ENCODE results near the gene SLC46A3. TPM values are rescaled to one million over a fixed set of nuclear protein-coding genes. Genes with fewer than 3 reads are reported as not detected.
A peak's percentile ranks its signal among the peaks of the same experiment; 100 is the strongest.
"Not testable (repeated sequence)": the region's sequence is repeated elsewhere in the genome, so short reads cannot be mapped to it uniquely, and the experiment has no call there.

The SLC46A3 gene
- total RNA-seq, 1 experiment from 2014 or later, result 0.94 TPM

DNA sequence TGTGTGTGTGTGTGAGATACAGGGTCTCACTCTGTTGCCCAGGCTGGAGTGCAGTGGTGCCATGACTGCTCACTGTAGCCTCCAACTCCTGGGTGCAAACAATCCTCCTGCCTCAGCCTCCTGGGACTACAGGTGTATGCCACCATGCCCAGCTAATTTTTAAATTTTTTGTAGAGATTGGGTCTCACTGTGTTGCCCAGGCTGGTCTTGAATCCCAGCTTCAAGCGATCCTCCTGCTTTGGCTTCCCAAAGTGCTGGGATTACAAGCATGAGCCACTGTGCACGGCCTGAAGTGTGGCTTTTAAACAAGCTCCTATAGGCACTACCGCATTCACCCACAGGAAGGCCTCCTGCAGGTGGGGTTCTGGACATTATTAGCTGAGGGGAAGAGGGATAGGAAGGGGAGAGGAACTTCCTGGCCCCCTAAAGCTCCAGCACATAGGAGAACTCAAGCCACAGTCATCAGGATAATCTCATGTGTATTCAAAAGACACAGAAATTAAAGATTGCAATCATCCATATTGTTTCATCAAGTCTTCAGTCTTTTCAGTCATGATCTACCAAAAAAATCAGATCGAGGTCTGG, 24.8 kb upstream of the SLC46A3 start:
- Histone ChIP-seq H3K36me3 (replicated peaks; ENCODE audit: control insufficient read depth, insufficient read depth, low read length) (no peaks in the 10 kb centered on the region), H3K4me3 (ENCODE audit: insufficient read depth, low read depth, low read length) (no peak overlapping the region), H3K27me3 (ENCODE audit: control insufficient read depth, insufficient read depth, low read length) (no peaks in the 10 kb centered on the region)
- DNase-seq, result no peak

DNA sequence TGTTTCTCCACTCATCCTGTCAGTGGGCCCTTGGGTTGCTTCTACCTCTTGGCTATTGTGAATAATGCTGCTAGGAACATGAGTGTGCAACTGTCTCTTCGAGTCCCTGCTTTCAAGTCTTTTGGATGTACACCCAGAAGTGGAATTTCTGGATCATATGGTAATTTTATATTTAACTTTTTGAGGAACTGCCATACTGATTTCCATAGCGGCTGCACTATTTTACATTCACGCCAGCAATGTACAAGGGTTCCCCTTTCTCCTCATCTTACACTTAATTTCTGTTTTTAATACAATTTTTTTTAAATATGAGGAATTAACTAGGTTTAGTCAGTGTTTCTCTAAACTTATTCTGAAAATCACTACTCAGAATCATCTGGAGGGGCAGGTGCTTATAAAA, 24.2 kb upstream of the SLC46A3 start:
- Histone ChIP-seq H3K27me3 (ENCODE audit: control insufficient read depth, insufficient read depth, low read length) (no peaks in the 10 kb centered on the region), H3K36me3 (replicated peaks; ENCODE audit: control insufficient read depth, insufficient read depth, low read length) (no peaks in the 10 kb centered on the region), H3K4me3 (ENCODE audit: insufficient read depth, low read depth, low read length) (no peak overlapping the region)
- no peak for DNase-seq

DNA sequence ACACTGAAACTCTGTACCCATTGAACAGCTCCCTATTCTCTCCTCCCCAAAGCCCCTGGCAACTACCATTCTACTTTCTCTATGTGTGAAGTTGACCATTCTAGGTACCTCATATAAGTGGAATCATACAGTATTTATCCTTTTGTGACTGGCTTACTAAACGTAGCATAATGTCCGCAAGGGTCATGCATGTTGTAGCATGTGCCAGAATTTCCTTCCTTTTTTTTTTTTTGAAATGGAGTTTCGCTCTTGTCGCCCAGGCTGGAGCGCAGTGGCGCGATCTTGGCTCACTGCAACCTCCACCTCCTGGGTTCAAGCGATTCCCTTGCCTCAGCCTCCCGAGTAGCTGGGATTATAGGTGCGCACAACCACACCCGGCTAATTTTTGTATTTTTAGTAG, 23.7 kb upstream of the SLC46A3 start:
- not testable (repeated sequence) for H3K27me3 ChIP-seq (ENCODE audit: control insufficient read depth, insufficient read depth, low read length); H3K36me3 ChIP-seq (replicated peaks; ENCODE audit: control insufficient read depth, insufficient read depth, low read length); H3K4me3 ChIP-seq (ENCODE audit: insufficient read depth, low read depth, low read length); DNase-seq

DNA sequence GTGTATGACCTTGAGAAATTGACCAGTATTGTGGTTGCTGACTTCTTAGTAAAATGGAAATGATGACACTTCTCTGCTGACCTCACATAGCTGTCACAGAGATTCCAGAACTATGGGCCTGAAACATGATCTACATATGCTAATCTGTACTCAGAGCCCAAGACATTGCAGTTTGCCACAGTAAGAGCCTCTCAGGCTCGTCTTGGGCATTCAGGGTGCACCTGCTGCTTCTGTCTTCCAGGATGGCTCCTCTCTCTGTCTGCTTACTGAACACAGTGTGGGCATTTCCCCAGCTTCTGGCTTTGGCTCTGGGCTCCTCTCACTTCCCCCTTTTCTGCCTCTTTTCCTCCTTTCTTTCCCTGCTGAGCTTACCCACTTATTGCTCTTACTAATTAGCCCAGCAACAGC, 22.3 kb upstream of the SLC46A3 start:
- no peaks in the 10 kb centered on the region for H3K36me3 ChIP-seq (replicated peaks; ENCODE audit: control insufficient read depth, insufficient read depth, low read length)
- DNase-seq, result no peak
- H3K4me3 ChIP-seq (ENCODE audit: insufficient read depth, low read depth, low read length), result no peak overlapping the region
- no peaks in the 10 kb centered on the region for H3K27me3 ChIP-seq (ENCODE audit: control insufficient read depth, insufficient read depth, low read length)

DNA sequence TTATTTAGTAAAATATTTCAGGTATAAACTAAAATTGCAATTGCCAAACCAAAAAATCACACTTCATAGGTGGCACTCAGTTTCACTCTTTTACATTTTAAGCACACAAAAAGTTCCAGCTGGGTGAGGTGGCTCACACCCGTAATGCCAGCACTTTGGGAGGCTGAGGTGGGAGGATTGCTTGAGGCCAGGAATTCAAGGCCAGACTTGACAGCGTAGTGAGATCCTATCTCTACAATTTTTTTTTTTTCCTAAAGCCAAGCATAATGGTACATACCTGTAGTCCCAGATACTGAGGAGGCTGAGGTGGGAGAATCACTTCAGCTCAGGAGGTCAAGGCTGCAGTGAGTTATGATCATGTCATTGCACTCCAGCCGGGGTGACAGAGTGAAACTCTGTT, 20.6 kb upstream of the SLC46A3 start:
- DNase-seq, result no peak
- no peaks in the 10 kb centered on the region for H3K36me3 ChIP-seq (replicated peaks; ENCODE audit: control insufficient read depth, insufficient read depth, low read length)
- no peak overlapping the region for H3K4me3 ChIP-seq (ENCODE audit: insufficient read depth, low read depth, low read length)
- H3K27me3 ChIP-seq (ENCODE audit: control insufficient read depth, insufficient read depth, low read length), result no peaks in the 10 kb centered on the region

DNA sequence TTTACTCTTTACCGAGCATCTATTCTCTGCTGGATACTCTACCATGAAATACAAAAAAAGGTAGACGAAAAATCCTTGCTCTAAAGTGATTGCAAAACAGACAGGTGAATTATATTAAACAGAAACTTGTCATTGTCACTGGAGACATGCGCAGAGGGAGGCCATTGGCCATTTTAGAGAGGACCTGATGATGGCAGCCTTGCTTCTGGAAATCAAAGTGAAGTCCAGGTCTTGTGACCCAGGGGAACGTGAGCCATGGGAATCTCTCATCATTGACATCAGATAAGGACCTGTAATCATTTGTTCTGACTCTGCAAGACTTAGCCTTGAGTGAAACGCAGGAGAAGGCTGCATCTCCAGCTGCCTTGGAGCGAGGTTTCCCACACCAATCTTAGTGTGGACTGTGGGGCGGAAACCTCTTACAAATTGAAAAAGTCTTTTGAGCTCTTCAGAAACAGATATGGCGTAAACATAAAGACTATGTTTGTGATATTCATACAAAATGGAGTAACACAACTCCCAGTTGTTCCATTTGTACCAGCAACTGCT, 16.8 kb upstream of the SLC46A3 start:
- no peaks in the 10 kb centered on the region for H3K27me3 ChIP-seq (ENCODE audit: control insufficient read depth, insufficient read depth, low read length)
- H3K4me3 ChIP-seq (ENCODE audit: insufficient read depth, low read depth, low read length), result no peak overlapping the region
- H3K36me3 ChIP-seq (replicated peaks; ENCODE audit: control insufficient read depth, insufficient read depth, low read length), result no peaks in the 10 kb centered on the region
- DNase-seq, result no peak

DNA sequence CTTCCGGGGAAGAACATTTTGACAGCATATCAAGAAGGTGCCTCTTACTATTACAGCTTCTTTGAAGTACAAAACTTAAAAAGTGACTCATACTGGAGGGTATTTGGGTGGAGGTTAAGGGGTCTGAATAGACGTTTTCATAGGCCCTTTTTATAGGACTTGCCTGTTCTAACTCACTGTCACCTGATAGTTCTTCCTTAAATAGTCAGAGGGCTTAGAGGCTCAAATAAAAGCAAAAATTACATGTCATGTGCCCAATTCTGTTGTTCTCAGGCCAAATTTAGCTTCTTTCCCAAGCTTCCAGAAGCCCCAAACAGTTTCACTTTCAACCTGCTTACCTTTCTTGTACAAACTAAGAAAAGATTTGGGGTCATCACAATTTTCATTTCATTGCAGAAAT, 16.1 kb upstream of the SLC46A3 start:
- no peak overlapping the region for H3K4me3 ChIP-seq (ENCODE audit: insufficient read depth, low read depth, low read length)
- no peaks in the 10 kb centered on the region for H3K36me3 ChIP-seq (replicated peaks; ENCODE audit: control insufficient read depth, insufficient read depth, low read length)
- no peak for DNase-seq
- no peaks in the 10 kb centered on the region for H3K27me3 ChIP-seq (ENCODE audit: control insufficient read depth, insufficient read depth, low read length)

DNA sequence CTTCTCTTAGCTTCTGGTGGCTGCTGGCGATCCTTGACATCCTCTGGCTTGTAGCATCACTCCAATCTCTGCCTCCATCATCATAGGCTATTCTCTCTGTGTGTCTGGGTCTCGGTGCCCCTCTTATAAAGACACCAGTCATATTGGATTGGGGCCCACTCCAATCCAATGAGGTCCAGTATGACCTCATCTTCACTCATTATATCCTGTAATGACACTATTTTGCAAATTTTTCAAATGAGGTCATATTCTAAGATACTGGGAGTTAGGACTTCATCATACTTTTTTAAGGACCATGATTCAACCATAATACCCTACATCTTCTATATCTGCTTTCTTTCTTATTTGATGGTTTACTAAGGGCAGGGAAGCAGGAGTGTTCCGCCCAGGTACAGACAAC, 12.0 kb upstream of the SLC46A3 start:
- H3K36me3 ChIP-seq (replicated peaks; ENCODE audit: control insufficient read depth, insufficient read depth, low read length), result no peaks in the 10 kb centered on the region
- no peaks in the 10 kb centered on the region for H3K27me3 ChIP-seq (ENCODE audit: control insufficient read depth, insufficient read depth, low read length)
- H3K4me3 ChIP-seq (ENCODE audit: insufficient read depth, low read depth, low read length), result no peak overlapping the region
- DNase-seq, result no peak

DNA sequence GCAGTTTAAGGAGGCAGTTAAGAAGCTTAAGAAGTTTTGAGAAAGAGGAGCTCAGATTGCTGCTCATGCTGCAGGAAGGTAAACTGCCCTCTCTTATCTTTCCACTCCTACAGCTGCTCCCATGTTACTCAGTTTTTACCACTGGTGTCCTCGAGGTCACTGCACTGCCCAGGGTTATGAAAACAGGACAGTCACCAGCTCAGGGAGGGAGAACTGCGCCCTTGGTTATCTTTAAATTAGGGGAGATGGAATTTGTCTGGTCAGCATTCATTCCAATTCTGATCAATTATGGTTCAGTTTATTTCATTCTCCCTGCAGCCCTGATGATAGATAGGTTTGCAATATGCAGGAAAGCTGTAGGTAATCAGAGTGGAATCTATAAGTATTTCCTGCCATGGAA, 10.8 kb upstream of the SLC46A3 start:
- Histone ChIP-seq H3K36me3 (replicated peaks; ENCODE audit: control insufficient read depth, insufficient read depth, low read length) (no peaks in the 10 kb centered on the region), H3K27me3 (ENCODE audit: control insufficient read depth, insufficient read depth, low read length) (no peaks in the 10 kb centered on the region), H3K4me3 (ENCODE audit: insufficient read depth, low read depth, low read length) (no peak overlapping the region)
- DNase-seq, result no peak

DNA sequence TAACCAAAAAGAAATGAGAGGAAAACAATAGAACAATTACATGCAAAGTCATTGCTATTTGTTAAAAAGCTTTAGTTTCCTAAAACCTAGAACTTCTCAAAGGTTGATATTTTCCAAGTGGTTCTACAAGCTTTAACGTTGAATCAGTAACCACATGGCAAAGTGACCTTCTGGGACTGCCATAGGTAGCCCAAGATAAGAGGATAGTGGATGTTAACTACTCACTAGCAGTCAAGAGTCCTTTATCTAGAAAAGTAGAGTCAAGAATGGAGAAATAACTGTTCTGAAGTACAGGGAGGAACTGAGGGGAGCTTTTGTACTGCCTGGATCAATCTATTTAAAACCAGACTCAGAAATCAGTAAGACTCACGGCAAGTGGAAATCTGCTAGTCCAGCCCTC, 9.9 kb upstream of the SLC46A3 start:
- Histone ChIP-seq H3K36me3 (replicated peaks; ENCODE audit: control insufficient read depth, insufficient read depth, low read length) (no peaks in the 10 kb centered on the region), H3K4me3 (ENCODE audit: insufficient read depth, low read depth, low read length) (no peak overlapping the region), H3K27me3 (ENCODE audit: control insufficient read depth, insufficient read depth, low read length) (no peaks in the 10 kb centered on the region)
- no peak for DNase-seq

DNA sequence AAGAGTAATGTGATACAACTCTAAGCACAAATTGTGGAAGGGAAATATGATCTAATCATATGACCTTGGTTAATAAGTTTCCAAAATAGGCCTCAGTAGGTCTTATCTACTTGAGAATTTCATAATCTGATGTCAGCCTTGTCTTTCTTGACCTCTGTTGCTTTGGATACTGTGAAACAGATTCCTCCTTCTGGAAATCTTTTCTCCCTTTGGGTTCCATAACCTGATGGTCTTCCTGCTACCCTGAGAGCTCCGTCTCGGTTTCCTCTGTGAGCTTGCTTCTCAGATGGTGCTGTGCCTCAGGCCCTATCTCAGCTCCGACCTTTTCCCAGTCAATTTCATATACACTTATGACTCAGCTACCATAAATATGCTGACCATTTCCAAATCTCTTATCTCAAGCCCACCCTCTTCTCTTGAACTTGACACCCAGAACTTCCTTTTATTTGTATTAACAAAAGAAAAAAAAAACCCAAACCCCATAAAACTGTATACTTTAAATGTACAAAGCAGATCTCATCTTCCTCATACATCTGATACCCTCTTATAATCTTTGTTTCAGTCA, 6.4 kb upstream of the SLC46A3 start:
- no peak for DNase-seq
- H3K4me3 ChIP-seq (ENCODE audit: insufficient read depth, low read depth, low read length), result no peak overlapping the region
- no peaks in the 10 kb centered on the region for H3K36me3 ChIP-seq (replicated peaks; ENCODE audit: control insufficient read depth, insufficient read depth, low read length)

DNA sequence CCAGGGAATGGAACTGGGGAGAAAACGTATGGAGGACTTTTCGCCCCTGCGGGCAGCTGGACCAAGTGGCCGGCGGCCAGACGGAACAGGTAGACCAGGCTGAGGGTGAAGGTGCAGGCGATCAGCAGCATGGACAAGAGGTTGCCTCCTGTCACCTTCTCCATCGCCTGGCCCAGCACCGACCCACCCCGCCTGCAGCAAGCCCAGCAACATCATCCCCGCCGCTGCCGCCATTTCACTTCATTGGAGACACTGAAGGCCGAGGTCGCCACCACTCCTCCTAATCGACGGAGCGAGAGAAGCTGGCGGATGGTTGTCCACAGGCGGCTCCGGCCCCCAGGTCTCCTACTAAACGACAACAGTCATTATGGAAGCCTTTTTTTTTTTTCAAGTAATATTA, 5.0 kb upstream of the SLC46A3 start:
- H3K4me3 ChIP-seq (ENCODE audit: insufficient read depth, low read depth, low read length), result no peak overlapping the region
- H3K27me3 ChIP-seq (ENCODE audit: control insufficient read depth, insufficient read depth, low read length), result peaks cover 5% of the 10 kb centered on the region; the same call in 1 of the 2 replicates
- no peaks in the 10 kb centered on the region for H3K36me3 ChIP-seq (replicated peaks; ENCODE audit: control insufficient read depth, insufficient read depth, low read length)
- no peak for DNase-seq

More for the DNA sequence above, 6.4 kb upstream of the SLC46A3 start:
- no peaks in the 10 kb centered on the region for H3K27me3 ChIP-seq (ENCODE audit: control insufficient read depth, insufficient read depth, low read length)

DNA sequence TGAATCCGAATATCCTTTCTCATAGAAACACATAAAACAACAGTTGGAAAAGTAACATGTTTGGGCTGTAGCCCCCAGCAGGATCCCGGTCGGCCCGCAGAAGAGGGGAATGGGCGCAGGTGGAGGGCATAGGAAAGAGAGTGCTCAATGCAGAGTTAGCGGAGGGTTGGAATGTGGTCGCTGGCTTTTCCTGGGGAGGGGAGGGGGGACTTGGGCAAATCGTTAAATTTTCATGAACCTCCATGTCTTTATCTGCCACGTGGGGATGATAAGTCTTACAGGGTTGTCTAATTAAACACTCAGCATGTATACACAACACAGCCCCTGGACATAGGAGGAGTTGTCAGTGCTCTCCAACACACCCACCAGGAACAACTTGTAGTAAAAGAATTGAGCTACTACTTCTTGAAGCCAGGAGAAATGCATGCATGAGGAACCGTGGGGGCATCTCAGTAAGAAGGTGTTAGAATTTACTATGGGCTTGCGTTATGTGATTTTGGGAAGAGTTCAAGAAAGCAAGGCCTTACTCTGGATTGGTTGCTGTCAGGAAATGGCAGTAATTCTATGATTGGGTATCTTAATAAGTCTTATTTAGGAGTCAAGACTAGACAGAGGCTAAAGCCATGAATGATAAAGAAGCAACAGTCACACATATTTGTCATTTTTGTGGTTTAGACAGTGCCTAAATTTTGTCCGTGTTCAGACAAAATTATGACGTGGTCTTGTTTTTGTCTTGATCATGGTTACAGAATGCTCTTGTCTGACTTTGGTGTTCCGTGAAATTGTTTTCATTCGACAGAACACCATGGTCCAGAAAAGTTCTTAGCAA, 671 bp upstream of the SLC46A3 start:
- H3K27me3 ChIP-seq (ENCODE audit: control insufficient read depth, insufficient read depth, low read length), result peaks cover 18% of the 10 kb centered on the region
- peak overlapping the region; percentile 77 for H3K4me3 ChIP-seq (ENCODE audit: insufficient read depth, low read depth, low read length)
- no peak for DNase-seq
- no peaks in the 10 kb centered on the region for H3K36me3 ChIP-seq (replicated peaks; ENCODE audit: control insufficient read depth, insufficient read depth, low read length)

DNA sequence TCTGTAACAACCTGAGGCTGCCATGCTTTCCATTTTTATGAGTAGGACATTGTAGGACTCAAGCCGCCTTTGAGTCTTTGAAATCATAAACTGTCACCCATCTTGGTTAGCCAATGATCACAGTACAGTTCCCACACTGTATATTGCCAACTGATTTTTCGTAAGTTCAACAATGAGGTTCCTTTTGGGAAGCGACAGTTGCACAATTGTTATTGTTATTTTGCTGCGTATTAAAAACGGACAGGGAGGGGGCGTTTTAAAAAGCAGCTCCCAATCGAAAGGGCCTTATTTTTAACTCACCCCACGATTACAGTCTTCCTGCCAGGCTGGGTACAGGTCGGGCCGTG, 601 bp downstream of the SLC46A3 start:
- H3K4me3 ChIP-seq (ENCODE audit: insufficient read depth, low read depth, low read length), result peak overlapping the region; percentile 77
- H3K27me3 ChIP-seq (ENCODE audit: control insufficient read depth, insufficient read depth, low read length), result peaks cover 18% of the 10 kb centered on the region
- no peaks in the 10 kb centered on the region for H3K36me3 ChIP-seq (replicated peaks; ENCODE audit: control insufficient read depth, insufficient read depth, low read length)
- no peak for DNase-seq

DNA sequence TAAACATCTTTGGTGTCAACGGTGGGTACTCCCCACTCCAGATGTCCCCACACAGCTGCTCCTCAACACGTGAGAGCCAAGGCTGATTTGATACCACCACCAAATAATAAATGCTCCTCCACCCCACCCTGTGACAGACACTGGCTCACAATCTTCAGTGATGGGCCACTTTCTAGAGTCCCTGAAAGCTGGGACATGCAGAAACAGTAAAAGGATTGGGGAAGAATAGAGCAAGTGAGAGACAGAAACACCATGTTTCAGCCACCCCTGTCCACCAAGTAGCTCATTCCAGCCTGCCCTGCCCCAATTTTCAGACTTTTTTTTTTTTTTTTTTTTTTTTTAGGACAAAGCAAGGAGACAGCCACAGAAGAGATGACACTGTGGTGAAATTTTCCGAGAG, 1.6 kb downstream of the SLC46A3 start:
- peaks cover 18% of the 10 kb centered on the region for H3K27me3 ChIP-seq (ENCODE audit: control insufficient read depth, insufficient read depth, low read length)
- H3K36me3 ChIP-seq (replicated peaks; ENCODE audit: control insufficient read depth, insufficient read depth, low read length), result no peaks in the 10 kb centered on the region
- DNase-seq, result no peak
- no peak overlapping the region for H3K4me3 ChIP-seq (ENCODE audit: insufficient read depth, low read depth, low read length)

All from H7 (cell line).